ENCODE data around the gene USP48.
"Not testable (repeated sequence)": the region's sequence is repeated elsewhere in the genome, so short reads cannot be mapped to it uniquely, and the experiment has no call there.

Gene USP48

GRCh38 chr1:21774835-21775549, 8.0 kb downstream of the USP48 start:
- no peak for DNase-seq

GRCh38 chr1:21773585-21773984, 9.4 kb downstream of the USP48 start:
- no peak for DNase-seq

GRCh38 chr1:21771672-21772071, 11.3 kb downstream of the USP48 start:
- not testable (repeated sequence) for DNase-seq

DNA sequence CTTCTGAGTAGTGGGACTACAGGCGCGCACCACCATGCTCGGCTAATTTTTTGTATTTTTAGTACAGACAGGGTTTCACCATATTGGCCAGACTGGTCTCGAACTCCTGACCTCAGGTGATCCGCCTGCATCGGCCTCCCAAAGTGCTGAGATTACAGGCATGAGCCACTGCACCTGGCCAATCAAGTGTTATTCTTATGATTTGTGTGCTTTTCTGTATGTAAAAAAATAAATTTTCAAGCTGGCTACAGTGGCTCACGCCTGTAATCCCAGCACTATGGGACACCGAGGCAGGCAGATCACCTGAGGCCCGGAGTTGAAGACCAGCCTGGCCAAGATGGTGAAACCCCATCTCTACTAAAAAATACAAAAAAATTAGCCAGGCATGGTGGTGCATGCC, 12.3 kb downstream of the USP48 start:
- not testable (repeated sequence) for DNase-seq

DNA sequence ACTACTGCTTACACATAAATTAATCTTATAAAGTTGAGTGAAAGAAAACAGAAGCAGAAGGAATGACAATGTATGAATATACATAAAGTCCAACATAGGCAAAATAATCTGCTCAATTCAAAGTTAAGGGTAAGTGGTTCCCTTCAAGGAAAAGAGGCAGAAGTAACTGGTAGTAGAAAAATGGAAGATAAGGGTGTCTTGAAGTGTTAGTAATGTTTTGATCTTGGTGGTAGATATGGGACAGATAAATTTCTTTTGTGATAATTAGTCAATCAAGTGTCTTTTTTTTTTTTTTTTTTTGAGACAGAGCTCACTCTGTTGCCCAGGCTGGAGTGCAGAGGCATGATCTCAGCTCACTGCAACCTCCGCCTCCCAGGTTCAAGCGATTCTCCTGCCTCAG, 12.7 kb downstream of the USP48 start:
- no peak for DNase-seq

DNA sequence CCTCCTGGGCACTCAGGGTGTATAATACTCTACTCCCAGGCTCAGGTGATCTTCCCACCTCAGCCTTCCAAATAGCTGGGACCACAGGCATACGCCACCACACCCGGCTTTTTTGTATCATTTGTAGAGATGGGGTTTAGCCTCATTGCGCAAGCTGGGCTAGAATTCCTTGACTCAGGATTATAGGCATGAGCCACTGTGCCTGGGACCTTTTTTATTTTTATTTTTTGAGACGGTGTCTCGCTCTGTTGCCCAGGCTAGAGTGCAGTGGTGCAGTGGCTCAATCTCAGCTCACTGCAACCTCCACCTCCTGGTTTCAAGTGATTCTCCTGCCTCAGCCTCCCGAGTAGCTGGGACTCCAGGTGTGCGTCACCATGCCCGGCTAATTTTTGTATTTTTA, 15.8 kb downstream of the USP48 start:
- not testable (repeated sequence) for DNase-seq

- DNase-seq: no peak
Measured at GRCh38 chr1:21766210-21766609, 16.7 kb downstream of the USP48 start.

DNA sequence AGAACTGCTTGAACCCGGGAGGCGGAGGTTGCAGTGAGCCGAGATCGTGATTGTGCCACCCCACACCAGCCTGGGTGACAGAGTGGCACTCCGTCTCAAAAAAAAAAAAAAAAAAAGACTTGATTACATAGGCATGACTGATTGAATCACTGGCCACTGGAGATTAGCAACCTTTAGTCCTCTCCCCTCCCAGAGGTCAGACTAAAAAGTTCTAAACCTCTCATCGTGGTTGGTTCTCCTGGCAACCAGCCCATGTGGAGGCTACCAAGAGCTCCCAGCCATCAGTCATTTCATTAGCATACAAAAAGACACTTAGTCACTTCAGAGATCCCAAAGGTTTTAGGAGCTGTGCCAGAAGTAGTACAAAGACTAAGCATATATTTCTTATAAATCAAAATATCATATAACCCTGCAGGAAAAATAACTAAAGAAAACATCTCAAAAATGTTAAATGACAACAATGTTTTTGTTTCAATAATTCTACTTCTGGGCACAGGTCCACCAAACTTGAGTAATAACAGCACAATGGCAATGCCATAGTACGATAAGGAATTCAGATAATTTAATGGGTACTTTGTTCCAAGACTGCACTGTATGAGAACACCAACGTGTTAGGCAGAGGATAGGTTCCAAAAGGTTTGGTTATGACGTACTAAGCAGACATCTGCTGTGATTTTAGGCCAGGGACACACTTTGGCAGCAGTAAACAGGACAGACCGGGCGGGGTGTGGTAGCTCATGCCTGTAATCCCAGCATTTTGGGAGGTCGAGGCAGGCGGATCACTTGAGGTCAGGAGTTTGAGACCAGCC, 18.1 kb downstream of the USP48 start:
- DNase-seq: no peak

DNA sequence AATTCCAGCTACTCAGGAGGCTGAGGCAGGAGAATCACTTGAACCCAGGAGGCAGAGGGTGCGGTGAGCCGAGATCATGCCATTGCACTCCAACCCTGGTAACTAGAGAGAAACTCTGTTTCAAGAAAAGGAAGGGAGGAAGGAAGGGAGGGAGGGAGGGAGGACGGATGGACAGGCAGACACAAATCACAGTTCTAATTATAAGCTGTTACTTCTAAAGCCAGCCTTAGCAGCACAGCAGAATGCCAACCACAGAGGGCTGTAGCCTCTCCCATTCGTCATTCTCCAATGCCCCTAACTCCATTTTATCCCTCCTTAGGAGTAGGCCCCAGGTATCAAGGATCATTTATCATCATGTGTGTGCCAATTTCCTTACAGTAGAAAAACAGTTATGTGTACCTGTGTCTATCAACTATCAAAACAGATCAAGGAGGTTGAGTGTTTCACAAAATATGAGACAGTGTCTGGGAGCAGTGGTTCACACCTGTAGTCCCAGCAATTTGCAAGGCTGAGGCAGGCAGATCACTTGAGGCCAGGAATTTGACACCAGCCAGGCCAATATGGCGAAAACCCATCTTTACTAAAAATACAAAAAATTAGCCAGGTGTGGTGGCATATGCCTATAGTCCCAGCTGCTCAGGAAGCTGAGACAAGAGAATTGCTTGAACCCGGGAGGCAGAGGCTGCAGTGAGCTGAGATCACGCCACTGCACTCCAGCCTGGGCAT, 19.1 kb downstream of the USP48 start:
- no peak for DNase-seq

GRCh38 chr1:21763236-21763635, 19.7 kb downstream of the USP48 start:
- DNase-seq: no peak

DNA sequence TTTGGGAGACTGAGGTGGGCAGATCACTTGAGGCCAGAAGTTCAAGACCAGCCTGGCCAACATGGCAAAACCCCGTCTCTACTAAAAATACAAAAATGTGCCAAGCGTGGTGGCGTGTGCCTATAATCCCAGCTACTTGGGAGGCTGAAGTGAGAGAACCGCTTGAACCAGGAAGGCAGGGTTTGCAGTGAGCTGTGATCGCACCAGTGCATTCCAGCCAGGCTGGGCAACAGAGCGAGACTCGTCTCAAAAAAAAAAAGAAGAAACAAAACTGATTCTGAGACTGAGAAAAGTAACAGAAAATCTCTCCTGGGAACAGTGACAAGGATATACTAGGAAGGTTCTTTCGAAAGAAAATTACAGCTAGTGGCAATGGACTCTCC, 20.9 kb downstream of the USP48 start:
- no peak for DNase-seq

DNA sequence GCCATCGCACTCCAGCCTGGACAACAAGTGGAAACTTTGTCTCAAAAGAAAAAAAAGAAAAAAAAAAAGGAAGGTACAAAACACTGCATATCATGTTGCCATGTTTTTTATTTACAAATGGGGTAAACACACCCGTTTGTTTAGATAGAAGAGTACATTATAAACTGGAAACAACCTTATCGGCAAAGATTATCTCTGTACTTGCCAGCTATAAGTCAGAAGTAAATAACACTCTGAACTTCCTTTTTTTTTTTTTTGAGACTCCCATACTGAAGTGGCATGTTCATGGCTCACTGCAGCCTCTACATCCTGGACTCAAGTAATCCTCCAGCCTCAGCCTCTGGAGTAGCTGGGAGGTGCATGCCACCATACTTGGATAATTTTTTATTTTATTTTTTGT, 21.9 kb downstream of the USP48 start:
- DNase-seq: no peak

DNA sequence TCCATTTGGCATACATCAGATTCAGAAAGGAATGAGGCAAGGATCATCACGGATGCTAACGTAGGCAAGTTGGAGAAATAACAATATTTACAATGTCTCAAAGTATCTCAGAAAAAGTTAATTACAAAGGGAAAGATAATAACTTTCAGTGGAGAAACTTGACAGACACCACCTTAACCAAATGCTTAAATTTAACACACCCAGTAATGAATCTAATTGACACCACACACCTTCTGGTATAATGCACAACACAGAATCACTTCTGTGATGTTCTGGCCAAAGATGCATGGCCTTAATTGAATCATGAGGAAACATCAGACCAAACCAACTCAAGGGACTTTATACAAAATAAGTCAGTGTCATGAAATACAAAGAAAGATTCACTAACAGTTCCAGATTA, 23.1 kb downstream of the USP48 start:
- DNase-seq: no peak

GRCh38 chr1:21759182-21759581, 23.8 kb downstream of the USP48 start:
- DNase-seq: no peak

- DNase-seq: no peak
Measured at GRCh38 chr1:21758614-21759013, 24.3 kb downstream of the USP48 start.

DNA sequence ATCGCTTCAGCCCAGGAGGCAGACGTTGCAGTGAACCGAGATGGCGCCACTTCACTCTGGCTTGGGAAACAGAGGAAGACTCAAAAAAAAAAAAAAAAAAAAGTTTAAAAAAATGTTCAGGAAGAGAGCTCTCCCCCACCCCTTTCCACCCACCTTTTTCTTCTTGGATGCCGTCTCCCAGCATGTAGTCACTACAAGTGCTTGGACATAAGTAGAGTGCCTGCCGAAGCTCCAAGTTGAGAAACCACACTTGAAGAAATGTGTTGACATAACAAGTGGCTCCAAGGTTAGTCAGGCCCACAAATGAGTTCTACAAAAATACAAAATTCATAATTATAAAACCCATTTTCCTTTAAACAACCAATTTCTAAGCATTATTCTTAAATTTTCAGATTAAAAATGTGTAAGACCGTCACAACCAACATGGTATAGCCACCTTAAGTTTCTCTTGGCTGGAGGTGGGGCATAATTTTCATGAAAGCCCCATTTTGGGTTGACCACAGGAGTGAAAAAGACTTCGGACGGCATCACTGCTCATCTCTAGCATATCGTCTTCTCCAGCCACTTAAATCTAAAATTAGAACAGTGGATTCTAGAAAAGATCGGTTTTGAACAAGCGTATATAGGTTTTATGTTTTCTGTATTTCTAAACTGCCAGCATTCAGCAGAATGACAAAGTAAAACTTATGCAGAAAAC, 26.4 kb downstream of the USP48 start:
- DNase-seq: no peak

DNA sequence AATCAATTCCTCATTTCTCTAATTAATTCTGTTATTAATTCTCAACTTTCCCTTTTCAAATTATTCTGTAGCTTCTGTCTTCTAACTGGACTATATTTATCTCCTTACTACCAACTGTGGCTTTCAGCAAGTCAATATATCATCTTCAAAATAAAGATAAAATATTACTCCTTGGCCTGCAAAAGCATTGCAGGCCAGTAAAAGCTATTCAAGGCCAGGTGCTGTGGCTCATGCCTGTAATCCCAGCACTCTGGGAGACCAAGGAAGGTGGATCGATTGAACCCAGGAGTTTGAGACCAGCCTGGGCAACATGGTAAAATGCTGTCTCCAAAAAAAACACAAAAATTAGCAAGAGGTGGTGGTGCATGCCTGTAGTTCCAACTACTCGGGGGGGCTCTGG, 27.9 kb downstream of the USP48 start:
- DNase-seq: no peak

DNA sequence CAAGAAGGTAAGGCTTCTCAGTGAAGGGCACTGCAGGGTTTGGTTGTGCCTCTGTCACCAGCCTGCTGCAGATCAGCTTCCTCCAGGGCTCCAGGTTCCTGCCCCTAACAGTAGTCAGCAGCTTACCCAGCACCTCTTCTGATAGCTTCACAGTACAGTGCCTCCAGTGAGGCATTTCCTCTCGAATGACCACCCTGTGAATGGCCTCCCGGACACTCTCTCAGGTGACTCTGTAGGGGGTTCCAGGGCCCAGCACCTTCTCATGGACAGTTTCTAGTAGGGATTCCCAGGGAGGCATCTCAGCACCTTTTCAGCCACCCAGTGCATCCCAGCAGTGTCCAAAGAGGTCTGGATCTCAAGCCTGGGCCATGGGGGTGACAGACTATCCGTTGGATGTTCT, 28.4 kb downstream of the USP48 start:
- no peak for DNase-seq

- no peak for DNase-seq
Measured at GRCh38 chr1:21752186-21752585, 30.8 kb downstream of the USP48 start.

DNA sequence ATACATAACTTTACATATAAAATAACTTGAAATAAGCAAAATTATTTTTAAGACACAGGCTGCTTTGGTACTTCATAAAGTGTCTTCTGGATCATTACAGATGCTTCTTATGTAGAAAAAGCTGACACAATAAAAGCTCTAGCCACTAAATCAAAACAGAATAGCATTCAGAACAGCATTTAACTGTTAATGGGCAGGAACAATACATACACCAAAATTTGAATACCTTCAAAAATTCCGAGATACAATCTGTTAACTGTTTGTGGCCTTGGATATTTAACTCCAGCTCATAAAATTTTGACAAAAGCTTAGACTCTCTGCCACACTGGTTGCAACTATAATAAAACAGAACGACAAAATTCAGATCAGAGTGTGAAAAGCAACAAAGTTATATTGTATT, 31.7 kb downstream of the USP48 start:
- DNase-seq: no peak

DNA sequence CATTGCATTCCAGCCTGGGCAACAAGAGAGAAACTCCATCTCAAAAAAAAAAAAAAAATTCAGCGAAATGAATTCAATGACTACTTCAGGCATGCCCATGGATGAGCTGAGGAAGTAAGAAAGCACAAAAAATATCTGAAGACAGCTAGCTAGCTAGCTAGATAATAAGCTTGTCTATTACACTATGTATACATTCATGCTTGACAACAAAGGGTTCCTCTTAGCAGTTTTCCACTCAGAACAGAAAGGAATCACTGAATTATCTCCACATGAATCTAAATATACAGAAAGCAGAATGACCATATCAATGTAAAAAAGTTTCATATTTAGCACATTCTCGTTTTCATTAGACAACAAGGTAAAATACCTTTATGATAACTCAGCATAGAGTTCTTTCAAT, 32.1 kb downstream of the USP48 start:
- no peak for DNase-seq

DNA sequence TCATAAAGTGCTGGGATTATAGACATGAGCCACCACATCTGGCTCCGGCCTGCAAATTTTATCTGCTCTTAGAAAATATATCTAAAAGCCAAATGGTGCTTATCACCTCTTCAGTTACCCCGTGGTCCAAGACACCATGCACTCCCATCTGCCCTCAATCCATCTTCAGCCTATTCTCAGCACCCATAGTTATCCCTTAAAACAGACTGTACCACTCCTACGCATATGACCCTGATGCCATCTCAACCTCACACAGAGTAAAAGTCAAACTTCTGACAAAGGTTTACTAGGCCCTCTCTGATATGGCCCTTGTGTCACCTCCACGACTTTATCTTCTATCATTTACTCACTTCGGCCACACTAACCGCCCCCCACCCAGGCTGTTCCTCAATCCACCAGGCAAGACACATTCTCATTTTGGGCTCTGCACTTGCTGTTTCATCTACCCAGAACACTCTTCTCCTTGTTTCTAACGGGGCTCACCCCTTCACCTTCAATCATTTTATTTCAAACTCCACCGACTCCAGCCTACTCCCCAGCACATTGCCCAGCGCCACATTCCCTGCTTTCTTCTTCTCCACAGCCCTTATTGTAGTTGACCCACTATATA, 33.0 kb downstream of the USP48 start:
- DNase-seq: no peak

DNA sequence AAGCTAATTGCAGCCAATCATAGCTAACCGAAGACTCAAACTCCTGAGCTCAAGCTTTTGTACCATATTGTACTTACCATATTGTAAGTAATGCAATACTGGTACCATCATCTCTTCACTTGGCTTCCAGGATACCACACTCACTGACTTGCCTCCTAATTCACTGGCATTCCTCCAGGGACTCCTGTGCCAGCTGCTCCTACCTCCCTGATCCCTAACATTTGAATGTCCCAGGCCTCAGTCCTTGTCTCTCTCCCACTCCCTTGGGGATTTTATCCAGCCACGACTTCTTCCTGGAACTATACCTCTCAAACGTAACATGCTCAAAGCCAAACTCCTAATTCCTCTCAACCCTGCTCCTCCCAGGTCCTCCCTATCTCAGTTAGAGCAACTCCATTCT, 33.8 kb downstream of the USP48 start:
- DNase-seq: no peak

All from cortex of kidney (tissue), 1 donor.